Measurements from ENCODE around the gene OAT.

OAT gene

GRCh38 chr10:124349996-124350280 lies 68.8 kb downstream of the OAT start:
- DNase-seq, result no peak

GRCh38 chr10:124349231-124349995 lies 69.3 kb downstream of the OAT start:
- DNase-seq, result no peak

- DNase-seq, result no peak
These were observed 69.9 kb downstream of the OAT start for GRCh38 chr10:124348801-124349200.

GRCh38 chr10:124347956-124348355 lies 70.8 kb downstream of the OAT start:
- no peak for DNase-seq
